HuH-7 (cell line): ENCODE data around the gene RGS6.

Experiments used
- DNase-seq: peaks from one replicate; pipeline ENCODE4 v3.0.0; 2011; ENCODE audit warnings: low spot score

Gene RGS6

GRCh38 chr14:72243309-72244293 lies 311.4 kb downstream of the RGS6 start:
- DNase-seq = no peak

- DNase-seq = no peak
Observed at GRCh38 chr14:72247896-72248465, 315.8 kb downstream of the RGS6 start.

- DNase-seq = no peak
Observed at GRCh38 chr14:72253503-72253902, 321.3 kb downstream of the RGS6 start.

- DNase-seq = no peak
Observed at GRCh38 chr14:72254202-72254936, 322.1 kb downstream of the RGS6 start.

- no peak for DNase-seq
Observed at GRCh38 chr14:72254937-72255472, 322.8 kb downstream of the RGS6 start.

- DNase-seq = no peak
Observed at GRCh38 chr14:72256055-72256454, 323.8 kb downstream of the RGS6 start.

GRCh38 chr14:72261068-72261467 lies 328.8 kb downstream of the RGS6 start:
- no peak for DNase-seq

GRCh38 chr14:72262771-72263170 lies 330.5 kb downstream of the RGS6 start:
- no peak for DNase-seq

- no peak for DNase-seq
Observed at GRCh38 chr14:72264716-72265115, 332.5 kb downstream of the RGS6 start.

GRCh38 chr14:72270147-72270727 lies 338.0 kb downstream of the RGS6 start:
- DNase-seq = no peak

- DNase-seq = no peak
Observed at GRCh38 chr14:72270749-72271148, 338.5 kb downstream of the RGS6 start.

- DNase-seq = no peak
Observed at GRCh38 chr14:72275242-72275641, 343.0 kb downstream of the RGS6 start.

- no peak for DNase-seq
Observed at GRCh38 chr14:72278316-72278715, 346.1 kb downstream of the RGS6 start.

- no peak for DNase-seq
Observed at GRCh38 chr14:72284176-72284575, 351.9 kb downstream of the RGS6 start.

- no peak for DNase-seq
Observed at GRCh38 chr14:72290241-72290640, 358.0 kb downstream of the RGS6 start.

- peak; percentile 11 for DNase-seq
Observed at GRCh38 chr14:72291908-72292688, 359.9 kb downstream of the RGS6 start.

GRCh38 chr14:72292689-72293024 lies 360.4 kb downstream of the RGS6 start:
- DNase-seq = no peak

GRCh38 chr14:72301352-72301751 lies 369.1 kb downstream of the RGS6 start:
- DNase-seq = no peak

GRCh38 chr14:72303930-72304329 lies 371.7 kb downstream of the RGS6 start:
- DNase-seq = no peak

GRCh38 chr14:72305561-72305960 lies 373.3 kb downstream of the RGS6 start:
- no peak for DNase-seq

GRCh38 chr14:72308967-72309485 lies 376.8 kb downstream of the RGS6 start:
- no peak for DNase-seq
